Calu3 (cell line): ENCODE results near the gene SH3RF3. TPM values are rescaled to one million over a fixed set of nuclear protein-coding genes. Genes with fewer than 3 reads are reported as not detected.

Source experiments
- BruUV-seq: library from RNA; stranded (reverse); fragments of 400-500 nt; replicated peaks from 2 replicates; lab custom pipeline; 2021; lab: Mats Ljungman, UMichigan
- CTCF ChIA-PET: fragments of 300-600 bp; sonication (Branson Sonifier 250); formaldehyde crosslinking; loops from one replicate; lab custom pipeline; 2022; ENCODE audit warnings: antibody characterized with exemption; lab: Charles Lee
- DNase-seq: peaks from one replicate; pipeline ENCODE4 v3.0.0; 2022
- H3K27ac Mint-ChIP-seq: one replicate; pipeline ENCODE4 v1.8.0; 2022; ENCODE audit warnings: mixed read lengths; ENCODE audit not compliant: unreplicated experiment
- H3K27me3 Mint-ChIP-seq: one replicate; pipeline ENCODE4 v1.8.0; 2022; ENCODE audit warnings: mixed read lengths; ENCODE audit not compliant: unreplicated experiment
- H3K36me3 Mint-ChIP-seq: one replicate; pipeline ENCODE4 v1.8.0; 2022; ENCODE audit warnings: mild to moderate bottlenecking, moderate library complexity, mixed read lengths; ENCODE audit not compliant: insufficient read depth, unreplicated experiment
- H3K4me1 Mint-ChIP-seq: one replicate; pipeline ENCODE4 v1.8.0; 2022; ENCODE audit warnings: mild to moderate bottlenecking, low read depth, mixed read lengths; ENCODE audit not compliant: unreplicated experiment
- H3K4me3 Mint-ChIP-seq: one replicate; pipeline ENCODE4 v1.8.0; 2022; ENCODE audit warnings: mild to moderate bottlenecking, low read depth, moderate library complexity, mixed read lengths; ENCODE audit not compliant: unreplicated experiment
- H3K9me3 Mint-ChIP-seq: one replicate; pipeline ENCODE4 v1.8.0; 2022; ENCODE audit warnings: low read depth, mixed read lengths; ENCODE audit not compliant: unreplicated experiment
- intact Hi-C: fragments of 100-400 bp; cut with micrococcal nuclease; formaldehyde crosslinking; loops from one replicate; pipeline ENCODE4 v1.10.0; 2022; ENCODE audit not compliant: unreplicated experiment
- total RNA-seq: library from RNA; stranded (reverse); gene quantifications from 2 replicates; pipeline ENCODE4 v1.2.3, GENCODE V29; 2022
- TF ChIP-seq, protein P1 (sequence below): fragments of 200-600 bp; IDR thresholded peaks from one replicate; pipeline ENCODE4 v1.8.0; 2022; ENCODE audit warnings: antibody characterized with exemption; ENCODE audit not compliant: unreplicated experiment

SH3RF3 gene
- total RNA-seq, 1 experiment from 2014 or later, result 0.17 TPM

DNA sequence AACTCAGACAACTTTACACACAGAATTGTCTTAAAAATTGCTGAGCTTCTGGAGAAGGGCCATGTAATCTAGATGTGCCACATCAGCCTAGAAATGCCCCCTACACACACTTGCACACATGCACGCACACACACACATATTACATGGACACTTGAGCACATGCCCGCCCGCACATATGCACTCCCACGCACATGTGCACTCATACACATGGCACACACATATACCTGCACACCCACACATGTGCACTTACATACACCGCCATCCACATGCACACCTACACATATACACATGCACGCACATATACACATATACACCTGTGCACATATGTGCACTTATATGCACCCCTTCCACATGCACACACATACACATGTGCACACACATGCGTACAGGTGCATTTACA is 271.1 kb downstream of the SH3RF3 start:
- CTCF ChIA-PET, result no interaction called here

DNA sequence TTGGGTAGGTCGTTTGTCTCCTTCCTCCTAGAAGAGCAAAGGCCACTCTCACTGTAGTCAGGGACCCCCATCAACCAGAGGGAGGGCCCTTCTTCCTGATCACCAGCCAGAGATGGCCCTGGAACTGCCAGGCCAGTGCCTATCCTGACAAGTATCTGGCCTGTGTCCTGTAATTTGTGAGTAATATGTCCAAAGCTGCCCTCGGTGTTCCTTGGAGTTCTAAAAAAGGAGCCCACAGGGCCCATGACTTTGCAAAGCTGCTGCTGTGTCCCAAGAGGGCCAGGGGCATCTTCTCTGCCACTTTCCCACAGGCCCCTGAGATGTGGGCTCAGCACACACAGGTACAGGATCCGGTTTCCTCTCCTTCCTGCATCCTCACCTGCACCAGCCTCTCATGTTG is 272.4 kb downstream of the SH3RF3 start:
- BruUV-seq, result no TSS peak
- H3K9me3 Mint-ChIP-seq, result no peaks in the 10 kb centered on the region
- CTCF ChIA-PET, result no interaction called here
- no peak overlapping the region for H3K27ac Mint-ChIP-seq
- peaks cover 99% of the 10 kb centered on the region for H3K27me3 Mint-ChIP-seq
- H3K4me3 Mint-ChIP-seq, result no peak overlapping the region
- no peaks in the 10 kb centered on the region for H3K4me1 Mint-ChIP-seq
- no peak for DNase-seq
- TF ChIP-seq, protein P1, sequence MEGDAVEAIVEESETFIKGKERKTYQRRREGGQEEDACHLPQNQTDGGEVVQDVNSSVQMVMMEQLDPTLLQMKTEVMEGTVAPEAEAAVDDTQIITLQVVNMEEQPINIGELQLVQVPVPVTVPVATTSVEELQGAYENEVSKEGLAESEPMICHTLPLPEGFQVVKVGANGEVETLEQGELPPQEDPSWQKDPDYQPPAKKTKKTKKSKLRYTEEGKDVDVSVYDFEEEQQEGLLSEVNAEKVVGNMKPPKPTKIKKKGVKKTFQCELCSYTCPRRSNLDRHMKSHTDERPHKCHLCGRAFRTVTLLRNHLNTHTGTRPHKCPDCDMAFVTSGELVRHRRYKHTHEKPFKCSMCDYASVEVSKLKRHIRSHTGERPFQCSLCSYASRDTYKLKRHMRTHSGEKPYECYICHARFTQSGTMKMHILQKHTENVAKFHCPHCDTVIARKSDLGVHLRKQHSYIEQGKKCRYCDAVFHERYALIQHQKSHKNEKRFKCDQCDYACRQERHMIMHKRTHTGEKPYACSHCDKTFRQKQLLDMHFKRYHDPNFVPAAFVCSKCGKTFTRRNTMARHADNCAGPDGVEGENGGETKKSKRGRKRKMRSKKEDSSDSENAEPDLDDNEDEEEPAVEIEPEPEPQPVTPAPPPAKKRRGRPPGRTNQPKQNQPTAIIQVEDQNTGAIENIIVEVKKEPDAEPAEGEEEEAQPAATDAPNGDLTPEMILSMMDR, result no peak
- H3K36me3 Mint-ChIP-seq, result no peaks in the 10 kb centered on the region
- intact Hi-C loops, result no loop called here

More for the DNA sequence above, 271.1 kb downstream of the SH3RF3 start:
- Mint-ChIP-seq H3K4me3 (no peak overlapping the region), H3K27me3 (peaks cover 99% of the 10 kb centered on the region), H3K4me1 (no peaks in the 10 kb centered on the region), H3K36me3 (no peaks in the 10 kb centered on the region), H3K9me3 (no peaks in the 10 kb centered on the region), H3K27ac (no peak overlapping the region)
- DNase-seq, result no peak
- intact Hi-C loops, result no loop called here
- BruUV-seq, result no TSS peak
- TF ChIP-seq, protein P1, result no peak

DNA sequence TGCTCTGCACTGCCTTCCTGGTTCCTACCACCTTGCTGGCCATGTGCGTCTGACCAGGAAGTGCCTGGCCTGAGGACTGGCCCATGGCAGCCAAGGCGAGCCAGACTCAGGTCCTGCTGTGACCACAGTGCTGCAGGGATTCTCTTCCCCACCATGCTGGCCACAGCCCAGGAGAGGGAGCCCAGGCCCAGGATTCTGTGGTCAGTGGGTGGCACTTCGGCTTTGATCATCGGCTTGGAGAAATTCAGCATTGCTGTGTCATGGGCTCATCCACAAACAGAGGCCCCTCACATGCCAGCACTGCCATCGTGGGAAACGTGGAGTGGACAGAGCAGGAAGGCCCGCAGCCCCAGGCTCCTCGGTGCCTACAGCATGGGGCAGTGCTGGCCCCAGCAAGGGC is 273.2 kb downstream of the SH3RF3 start:
- TF ChIP-seq, protein P1, result no peak
- Mint-ChIP-seq H3K4me1 (no peaks in the 10 kb centered on the region), H3K27me3 (peaks cover 92% of the 10 kb centered on the region), H3K27ac (no peak overlapping the region), H3K4me3 (no peak overlapping the region), H3K9me3 (no peaks in the 10 kb centered on the region), H3K36me3 (no peaks in the 10 kb centered on the region)
- BruUV-seq, result no TSS peak
- intact Hi-C loops, result no loop called here
- no peak for DNase-seq
- CTCF ChIA-PET, result no interaction called here

DNA sequence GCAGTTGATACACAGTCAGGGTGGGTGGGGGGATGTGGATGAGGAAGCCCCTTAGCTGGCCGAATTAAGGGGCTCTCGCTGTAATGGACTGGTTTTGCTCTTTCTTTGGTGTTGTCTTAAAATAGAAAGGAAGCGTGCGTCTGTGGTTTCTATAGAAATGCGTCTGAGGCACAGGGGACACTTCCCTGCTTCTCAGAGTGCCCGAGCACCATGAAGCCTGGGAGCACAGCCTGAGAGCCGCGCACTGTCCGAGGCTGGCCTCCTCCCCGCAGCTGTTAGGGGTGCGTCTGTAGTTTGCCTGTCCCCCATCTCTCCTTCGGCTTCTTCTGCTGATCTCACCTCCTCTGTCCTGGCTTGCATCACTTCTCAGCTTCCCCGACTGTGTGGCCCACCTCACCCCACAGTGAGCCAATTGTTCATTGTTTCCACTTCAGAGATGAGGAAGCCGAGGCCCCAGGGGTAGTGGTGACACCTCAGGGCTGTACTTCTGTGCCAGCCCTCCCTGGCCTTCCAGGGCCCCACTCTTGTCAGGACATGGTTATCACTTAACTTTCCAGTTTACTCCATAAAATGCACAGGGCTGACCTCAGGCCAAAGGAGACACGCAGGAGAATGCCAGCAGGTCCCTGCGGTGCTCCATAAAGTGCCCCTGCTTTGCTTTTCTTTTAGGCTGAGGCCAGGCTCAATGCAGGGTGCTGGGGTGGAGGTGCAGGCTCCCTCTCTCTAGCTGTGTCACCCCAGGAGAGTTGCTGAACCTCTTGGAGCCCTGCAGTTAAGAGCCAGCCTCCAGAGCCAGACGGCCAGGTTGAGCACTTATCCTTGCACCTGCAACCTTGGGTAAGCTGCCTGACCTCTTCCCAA is 274.2 kb downstream of the SH3RF3 start:
- no peak overlapping the region for H3K27ac Mint-ChIP-seq
- BruUV-seq, result no TSS peak

More for the DNA sequence above, 274.2 kb downstream of the SH3RF3 start:
- H3K4me1 Mint-ChIP-seq, result no peaks in the 10 kb centered on the region
- DNase-seq, result no peak
- no peaks in the 10 kb centered on the region for H3K9me3 Mint-ChIP-seq
- peaks cover 90% of the 10 kb centered on the region for H3K27me3 Mint-ChIP-seq
- H3K36me3 Mint-ChIP-seq, result no peaks in the 10 kb centered on the region
- H3K4me3 Mint-ChIP-seq, result no peak overlapping the region
- TF ChIP-seq, protein P1, result no peak
- CTCF ChIA-PET, result no interaction called here
- intact Hi-C loops, result no loop called here
